Transverse colon (tissue), 4 donors: ENCODE results near the gene SCML2.

Experiments used
- CTCF ChIP-seq, 5 experiments: fragments of 200-600 bp in 3 of 5; fragments of 450-650 bp in 2 of 5; sonication (generic) in 3 of 5; IDR thresholded peaks; 1 replicate in 2 of 5; 2 replicates in 3 of 5; pipeline ENCODE4 v1.5.1; 2016 to 2017; ENCODE audit warnings: antibody characterized with exemption in 5 of 5, inconsistent platforms in 3 of 5, mild to moderate bottlenecking in 2 of 5, moderate library complexity in 1 of 5
- EP300 ChIP-seq: sonication (generic); formaldehyde crosslinking; IDR thresholded peaks from one replicate; pipeline ENCODE4 v1.6.1; 2017; ENCODE audit warnings: antibody characterized with exemption, low read depth
- POLR2A ChIP-seq: fragments of 450-650 bp; IDR thresholded peaks from one replicate; pipeline ENCODE4 v1.6.1; 2016; ENCODE audit warnings: antibody characterized with exemption, mild to moderate bottlenecking, moderate library complexity
- POLR2AphosphoS5 ChIP-seq, 3 donors: sonication (generic); formaldehyde crosslinking; IDR thresholded peaks; one replicate each; pipeline ENCODE4 v1.6.1; 2016; ENCODE audit warnings: antibody characterized with exemption in 3 of 3

- TF ChIP-seq POLR2A (no peak), CTCF (IDR thresholded peaks at IDR 0.05) (no peak), POLR2AphosphoS5 (IDR thresholded peaks at IDR 0.05) (no peak), EP300 (no peak)
These were observed 76.0 kb downstream of the SCML2 start for GRCh38 chrX:18278449-18278848.
